HepG2 (cell line): ENCODE results near the gene COG5. TPM values are rescaled to one million over a fixed set of nuclear protein-coding genes. Genes with fewer than 3 reads are reported as not detected.

Experiments used
- ATAC-seq: fragments of 200-7000 bp; cut with Tn5 transposase; 3 replicates; pipeline ENCODE4 v1.9.1; 2020; ENCODE audit warnings: mild to moderate bottlenecking, moderate library complexity
- BruUV-seq: library from RNA; stranded (reverse); fragments of 400-500 nt; replicated peaks from 2 replicates; lab custom pipeline; 2021; lab: Mats Ljungman, UMichigan
- CTCF ChIA-PET: fragments of 300-600 bp; formaldehyde crosslinking; extraction: SDS; loops from one replicate; lab custom pipeline; 2021; ENCODE audit warnings: low total read pairs, inconsistent platforms, low intra/inter-chr PET ratio; lab: Yijun Ruan, JAX
- POLR2A ChIA-PET: fragments of 350-600 bp; sonication (Branson Sonifier 250); formaldehyde crosslinking; loops from one replicate; lab custom pipeline; 2020; ENCODE audit warnings: antibody characterized with exemption, inconsistent platforms; lab: Yijun Ruan, JAX
- DNase-seq: peaks from one replicate; pipeline ENCODE4 v3.0.0-alpha.2; 2015; ENCODE audit warnings: low spot score
- FAIRE-seq: peaks from 3 replicates; lab custom pipeline; 2011; peaks lifted over from hg19 to GRCh38; lab: Jason Lieb, UNC
- H2AFZ ChIP-seq: one replicate; pipeline ENCODE4 v1.6.1; 2011; ENCODE audit warnings: low read length, inconsistent platforms
- H3K27ac ChIP-seq: fragments of 300-600 bp; 3 replicates; pipeline ENCODE4 v1.8.0; 2011; ENCODE audit warnings: mixed run types, mild to moderate bottlenecking, mixed read lengths, low read length, inconsistent platforms; ENCODE audit not compliant: insufficient read depth; ENCODE audit errors: extremely low read length
- H3K27me3 ChIP-seq, 2 experiments: fragments of 200-600 bp in 1 of 2; 2 replicates in 1 of 2; 3 replicates in 1 of 2; pipeline versions ENCODE4 v1.6.0 to v1.8.0; 2011; ENCODE audit warnings: low read length in 2 of 2, mild to moderate bottlenecking in 2 of 2, moderate library complexity in 2 of 2, inconsistent platforms in 1 of 2; ENCODE audit not compliant: insufficient read depth in 2 of 2, control insufficient read depth in 1 of 2
- H3K36me3 ChIP-seq, 2 experiments: fragments of 200-600 bp in 1 of 2; replicated peaks in 1 of 2; 2 replicates in 1 of 2; 3 replicates in 1 of 2; pipeline versions ENCODE4 v1.5.1 to v1.8.0; 2011; ENCODE audit warnings: low read length in 2 of 2, inconsistent platforms in 1 of 2; ENCODE audit not compliant: insufficient read depth in 2 of 2, control insufficient read depth in 1 of 2
- H3K4me1 ChIP-seq: 2 replicates; pipeline ENCODE4 v1.5.1; 2012; ENCODE audit warnings: low read length, inconsistent platforms; ENCODE audit not compliant: insufficient read depth
- H3K4me2 ChIP-seq: 2 replicates; pipeline ENCODE4 v1.6.0; 2011; ENCODE audit warnings: low read depth, low read length, inconsistent platforms
- H3K4me3 ChIP-seq, 3 experiments: fragments of 200-600 bp in 1 of 3; sonication (generic), shearing (Covaris generic) in 1 of 3; replicated peaks in 1 of 3; 2 replicates each; pipeline ENCODE4 v1.5.1; 2011 to 2016; ENCODE audit warnings: low read length in 3 of 3, inconsistent platforms in 2 of 3, low read depth in 2 of 3, mild to moderate bottlenecking in 2 of 3, control low read depth in 1 of 3, mixed read lengths in 1 of 3; ENCODE audit not compliant: insufficient read depth in 1 of 3
- H3K79me2 ChIP-seq: one replicate; pipeline ENCODE4 v1.6.1; 2011; ENCODE audit warnings: low read length, inconsistent platforms; ENCODE audit not compliant: insufficient read depth
- H3K9ac ChIP-seq: 2 replicates; pipeline ENCODE4 v1.6.0; 2011; ENCODE audit warnings: mild to moderate bottlenecking, low read depth, low read length, inconsistent platforms; ENCODE audit not compliant: insufficient read depth
- H3K9me3 ChIP-seq: 2 replicates; pipeline ENCODE4 v1.5.1; 2012; ENCODE audit warnings: mild to moderate bottlenecking, low read length
- H4K20me1 ChIP-seq: 2 replicates; pipeline ENCODE4 v1.6.0; 2011; ENCODE audit warnings: inconsistent platforms, mild to moderate bottlenecking, low read length, moderate library complexity; ENCODE audit not compliant: insufficient read depth
- DNMT3B ChIP-seq: conservative IDR thresholded peaks from 2 replicates; pipeline ENCODE4 v1.6.1; 2016; ENCODE audit warnings: missing biosample characterization, control low read depth
- ERF ChIP-seq: IDR thresholded peaks from 2 replicates; pipeline ENCODE4 v1.6.1; 2018; ENCODE audit warnings: missing biosample characterization, missing genetic modification reagents
- HIVEP1 ChIP-seq: sonication (generic); formaldehyde crosslinking; IDR thresholded peaks from 2 replicates; pipeline ENCODE4 v1.4.0; 2020; ENCODE audit warnings: mild to moderate bottlenecking, missing genetic modification reagents
- IRX3 ChIP-seq: sonication (generic); formaldehyde crosslinking; IDR thresholded peaks from 2 replicates; pipeline ENCODE4 v1.8.1; 2023; ENCODE audit warnings: mild to moderate bottlenecking, low read depth, missing genetic modification reagents, borderline replicate concordance
- NCOA2 ChIP-seq: sonication (generic); formaldehyde crosslinking; IDR thresholded peaks from 2 replicates; pipeline ENCODE4 v1.8.0; 2022; ENCODE audit warnings: inconsistent platforms
- NFYB ChIP-seq: sonication (generic); formaldehyde crosslinking; IDR thresholded peaks from 2 replicates; pipeline ENCODE4 v1.4.0; 2020; ENCODE audit warnings: missing genetic modification reagents
- ZC3H4 ChIP-seq: sonication (generic); formaldehyde crosslinking; IDR thresholded peaks from 2 replicates; pipeline ENCODE4 v1.4.0; 2020; ENCODE audit warnings: missing genetic modification reagents, borderline replicate concordance
- ZNF10 ChIP-seq: sonication (generic); formaldehyde crosslinking; IDR thresholded peaks from 2 replicates; pipeline ENCODE4 v1.4.0; 2020; ENCODE audit warnings: mild to moderate bottlenecking, low read depth, missing genetic modification reagents, borderline replicate concordance
- ZNF207 ChIP-seq: fragments of 450-650 bp; IDR thresholded peaks from 2 replicates; pipeline ENCODE4 v1.6.1; 2016; ENCODE audit warnings: antibody characterized with exemption, borderline replicate concordance
- ZNF30 ChIP-seq: sonication (generic); formaldehyde crosslinking; IDR thresholded peaks from 2 replicates; pipeline ENCODE4 v1.5.0; 2020; ENCODE audit warnings: mild to moderate bottlenecking, missing genetic modification reagents
- ZNF484 ChIP-seq: sonication (generic); formaldehyde crosslinking; IDR thresholded peaks from 2 replicates; pipeline ENCODE4 v1.5.1; 2020; ENCODE audit warnings: mild to moderate bottlenecking, low read depth, missing genetic modification reagents, borderline replicate concordance
- ZNF549 ChIP-seq: sonication (generic); formaldehyde crosslinking; IDR thresholded peaks from 2 replicates; pipeline ENCODE4 v1.5.0; 2020; ENCODE audit warnings: missing genetic modification reagents
- ZSCAN30 ChIP-seq: sonication (generic); formaldehyde crosslinking; IDR thresholded peaks from 2 replicates; pipeline ENCODE4 v1.5.0; 2020; ENCODE audit warnings: mild to moderate bottlenecking, missing genetic modification reagents
- WGBS: methylation state at CpG from one replicate; pipeline ENCODE4 v1.1.6; 2017; ENCODE audit warnings: low lambda C conversion rate; 5-methylcytosine and 5-hydroxymethylcytosine counted together
- in situ Hi-C: cut with HindIII; loops from 2 replicates; pipeline ENCODE4 v1.10.0; 2017; ENCODE audit warnings: low pct_unique_long_range_greater_than_20kb; ENCODE audit not compliant: extremely low pct_ligation_motif_present
- intact Hi-C: fragments of 100-400 bp; cut with micrococcal nuclease; formaldehyde crosslinking; loops from one replicate; pipeline ENCODE4 v1.10.0; 2022; ENCODE audit not compliant: unreplicated experiment
- polyA plus RNA-seq, 8 experiments: library from polyadenylated mRNA; depleted of rRNA in 3 of 8; stranded (reverse) in 7 of 8; unstranded in 1 of 8; fragments of >200 nt; fragmentation: Illumina TruSeq in 4 of 8; extraction: Trizol in 4 of 8; gene quantifications; 2 replicates each; pipeline versions ENCODE4 v1.2.1 to v1.2.3, GENCODE V29; 2011 to 2016; ENCODE audit warnings: low read depth in 4 of 8, missing spikeins in 1 of 8, mixed read lengths in 1 of 8; ENCODE audit not compliant: insufficient read depth in 1 of 8
- total RNA-seq, 5 experiments: library from RNA; depleted of rRNA; stranded (reverse); fragments of >200 nt; fragmentation: Illumina TruSeq; extraction: Trizol; gene quantifications; 2 replicates each; pipeline ENCODE4 v1.2.3, GENCODE V29; 2016; ENCODE audit warnings: low read depth in 1 of 5
- TF ChIP-seq, protein P1 (sequence below): sonication (generic); formaldehyde crosslinking; IDR thresholded peaks from 2 replicates; pipeline ENCODE4 v1.8.0; 2023; ENCODE audit warnings: mild to moderate bottlenecking, missing genetic modification reagents
- TF ChIP-seq, protein P2 (sequence below): fragments of 450-650 bp; IDR thresholded peaks from 2 replicates; pipeline ENCODE4 v1.6.1; 2017; ENCODE audit warnings: mild to moderate bottlenecking
- TF ChIP-seq, protein P3 (sequence below): sonication (generic); formaldehyde crosslinking; IDR thresholded peaks from 2 replicates; pipeline ENCODE4 v1.5.0; 2020; ENCODE audit warnings: missing genetic modification reagents
- TF ChIP-seq, protein P4 (sequence below): sonication (generic); formaldehyde crosslinking; IDR thresholded peaks from 2 replicates; pipeline ENCODE4 v1.4.0; 2020; ENCODE audit warnings: mild to moderate bottlenecking, missing genetic modification reagents, borderline replicate concordance

Gene COG5
- total and polyA plus RNA-seq, 2 of the 13 experiments (the other 11 are each of a cell fraction or from before 2014, with no cell fraction given) = 20.4 to 31.3 TPM

DNA sequence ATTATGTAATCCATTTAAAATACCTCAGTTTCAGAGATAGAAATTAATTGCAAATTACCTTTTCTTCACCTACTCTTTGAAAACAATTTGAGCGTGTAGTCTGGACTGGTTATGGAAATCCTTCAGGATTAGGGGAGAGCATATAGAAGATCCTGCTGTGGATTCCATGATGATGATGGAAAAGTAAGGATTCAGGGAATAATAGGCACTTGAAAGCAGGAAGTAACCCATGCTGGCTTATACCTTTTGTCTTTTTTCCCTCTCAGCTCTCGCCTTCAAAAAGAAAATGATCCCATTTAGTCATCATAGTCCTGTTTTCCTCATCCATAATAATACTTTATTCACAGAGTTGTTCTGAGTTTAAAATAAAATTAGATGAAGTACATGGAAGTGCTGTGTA lies 390.5 kb downstream of the COG5 start:
- H3K4me1 ChIP-seq = peaks cover 7% of the 10 kb centered on the region
- FAIRE-seq = peak; percentile 28
- no peak overlapping the region for H3K27ac ChIP-seq
- no peak for ATAC-seq
- BruUV-seq = TSS peak; percentile 17
- H3K4me3 ChIP-seq = no peak overlapping the region
- no peaks in the 10 kb centered on the region for H3K27me3 ChIP-seq
- H3K9ac ChIP-seq = no peak overlapping the region
- DNase-seq = no peak
- H2AFZ ChIP-seq = no peak overlapping the region
- no peaks in the 10 kb centered on the region for H3K9me3 ChIP-seq
- H3K79me2 ChIP-seq = peaks cover 75% of the 10 kb centered on the region
- 96% methylated on average over 2 of the region's 2 CpGs for WGBS
- CTCF ChIA-PET = no interaction called here
- H3K36me3 ChIP-seq = 0 out of 5 replicates have a peak, but pooled peaks cover 0 to 7% of the 10 kb centered on the region in 2 experiments
- POLR2A ChIA-PET = no interaction called here
- intact Hi-C loops (no loop called here), in situ Hi-C loops (no loop called here)
- H3K4me2 ChIP-seq = no peak overlapping the region
- H4K20me1 ChIP-seq = peaks cover 69% of the 10 kb centered on the region
- TF ChIP-seq IRX3 (CRISPR knock-in tag) (no peak), ZNF207 (no peak), ZNF30 (CRISPR knock-in tag) (no peak), NCOA2 (CRISPR knock-in tag) (no peak), ZNF484 (CRISPR knock-in tag) (no peak), DNMT3B (CRISPR knock-in tag) (no peak), NFYB (CRISPR knock-in tag) (no peak), ERF (CRISPR knock-in tag) (no peak), ZSCAN30 (CRISPR knock-in tag) (no peak), ZC3H4 (CRISPR knock-in tag) (no peak), ZNF549 (CRISPR knock-in tag) (no peak), HIVEP1 (CRISPR knock-in tag) (no peak), ZNF10 (CRISPR knock-in tag) (no peak)
- TF ChIP-seq, protein P1, sequence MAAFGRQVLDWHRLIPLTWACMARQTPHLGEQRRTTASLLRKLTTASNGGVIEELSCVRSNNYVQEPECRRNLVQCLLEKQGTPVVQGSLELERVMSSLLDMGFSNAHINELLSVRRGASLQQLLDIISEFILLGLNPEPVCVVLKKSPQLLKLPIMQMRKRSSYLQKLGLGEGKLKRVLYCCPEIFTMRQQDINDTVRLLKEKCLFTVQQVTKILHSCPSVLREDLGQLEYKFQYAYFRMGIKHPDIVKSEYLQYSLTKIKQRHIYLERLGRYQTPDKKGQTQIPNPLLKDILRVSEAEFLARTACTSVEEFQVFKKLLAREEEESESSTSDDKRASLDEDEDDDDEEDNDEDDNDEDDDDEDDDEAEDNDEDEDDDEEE (CRISPR knock-in tag) = no peak
- TF ChIP-seq, protein P2, sequence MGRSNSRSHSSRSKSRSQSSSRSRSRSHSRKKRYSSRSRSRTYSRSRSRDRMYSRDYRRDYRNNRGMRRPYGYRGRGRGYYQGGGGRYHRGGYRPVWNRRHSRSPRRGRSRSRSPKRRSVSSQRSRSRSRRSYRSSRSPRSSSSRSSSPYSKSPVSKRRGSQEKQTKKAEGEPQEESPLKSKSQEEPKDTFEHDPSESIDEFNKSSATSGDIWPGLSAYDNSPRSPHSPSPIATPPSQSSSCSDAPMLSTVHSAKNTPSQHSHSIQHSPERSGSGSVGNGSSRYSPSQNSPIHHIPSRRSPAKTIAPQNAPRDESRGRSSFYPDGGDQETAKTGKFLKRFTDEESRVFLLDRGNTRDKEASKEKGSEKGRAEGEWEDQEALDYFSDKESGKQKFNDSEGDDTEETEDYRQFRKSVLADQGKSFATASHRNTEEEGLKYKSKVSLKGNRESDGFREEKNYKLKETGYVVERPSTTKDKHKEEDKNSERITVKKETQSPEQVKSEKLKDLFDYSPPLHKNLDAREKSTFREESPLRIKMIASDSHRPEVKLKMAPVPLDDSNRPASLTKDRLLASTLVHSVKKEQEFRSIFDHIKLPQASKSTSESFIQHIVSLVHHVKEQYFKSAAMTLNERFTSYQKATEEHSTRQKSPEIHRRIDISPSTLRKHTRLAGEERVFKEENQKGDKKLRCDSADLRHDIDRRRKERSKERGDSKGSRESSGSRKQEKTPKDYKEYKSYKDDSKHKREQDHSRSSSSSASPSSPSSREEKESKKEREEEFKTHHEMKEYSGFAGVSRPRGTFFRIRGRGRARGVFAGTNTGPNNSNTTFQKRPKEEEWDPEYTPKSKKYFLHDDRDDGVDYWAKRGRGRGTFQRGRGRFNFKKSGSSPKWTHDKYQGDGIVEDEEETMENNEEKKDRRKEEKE = no peak
- TF ChIP-seq, protein P3, sequence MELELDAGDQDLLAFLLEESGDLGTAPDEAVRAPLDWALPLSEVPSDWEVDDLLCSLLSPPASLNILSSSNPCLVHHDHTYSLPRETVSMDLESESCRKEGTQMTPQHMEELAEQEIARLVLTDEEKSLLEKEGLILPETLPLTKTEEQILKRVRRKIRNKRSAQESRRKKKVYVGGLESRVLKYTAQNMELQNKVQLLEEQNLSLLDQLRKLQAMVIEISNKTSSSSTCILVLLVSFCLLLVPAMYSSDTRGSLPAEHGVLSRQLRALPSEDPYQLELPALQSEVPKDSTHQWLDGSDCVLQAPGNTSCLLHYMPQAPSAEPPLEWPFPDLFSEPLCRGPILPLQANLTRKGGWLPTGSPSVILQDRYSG (CRISPR knock-in tag) = no peak
- TF ChIP-seq, protein P4, sequence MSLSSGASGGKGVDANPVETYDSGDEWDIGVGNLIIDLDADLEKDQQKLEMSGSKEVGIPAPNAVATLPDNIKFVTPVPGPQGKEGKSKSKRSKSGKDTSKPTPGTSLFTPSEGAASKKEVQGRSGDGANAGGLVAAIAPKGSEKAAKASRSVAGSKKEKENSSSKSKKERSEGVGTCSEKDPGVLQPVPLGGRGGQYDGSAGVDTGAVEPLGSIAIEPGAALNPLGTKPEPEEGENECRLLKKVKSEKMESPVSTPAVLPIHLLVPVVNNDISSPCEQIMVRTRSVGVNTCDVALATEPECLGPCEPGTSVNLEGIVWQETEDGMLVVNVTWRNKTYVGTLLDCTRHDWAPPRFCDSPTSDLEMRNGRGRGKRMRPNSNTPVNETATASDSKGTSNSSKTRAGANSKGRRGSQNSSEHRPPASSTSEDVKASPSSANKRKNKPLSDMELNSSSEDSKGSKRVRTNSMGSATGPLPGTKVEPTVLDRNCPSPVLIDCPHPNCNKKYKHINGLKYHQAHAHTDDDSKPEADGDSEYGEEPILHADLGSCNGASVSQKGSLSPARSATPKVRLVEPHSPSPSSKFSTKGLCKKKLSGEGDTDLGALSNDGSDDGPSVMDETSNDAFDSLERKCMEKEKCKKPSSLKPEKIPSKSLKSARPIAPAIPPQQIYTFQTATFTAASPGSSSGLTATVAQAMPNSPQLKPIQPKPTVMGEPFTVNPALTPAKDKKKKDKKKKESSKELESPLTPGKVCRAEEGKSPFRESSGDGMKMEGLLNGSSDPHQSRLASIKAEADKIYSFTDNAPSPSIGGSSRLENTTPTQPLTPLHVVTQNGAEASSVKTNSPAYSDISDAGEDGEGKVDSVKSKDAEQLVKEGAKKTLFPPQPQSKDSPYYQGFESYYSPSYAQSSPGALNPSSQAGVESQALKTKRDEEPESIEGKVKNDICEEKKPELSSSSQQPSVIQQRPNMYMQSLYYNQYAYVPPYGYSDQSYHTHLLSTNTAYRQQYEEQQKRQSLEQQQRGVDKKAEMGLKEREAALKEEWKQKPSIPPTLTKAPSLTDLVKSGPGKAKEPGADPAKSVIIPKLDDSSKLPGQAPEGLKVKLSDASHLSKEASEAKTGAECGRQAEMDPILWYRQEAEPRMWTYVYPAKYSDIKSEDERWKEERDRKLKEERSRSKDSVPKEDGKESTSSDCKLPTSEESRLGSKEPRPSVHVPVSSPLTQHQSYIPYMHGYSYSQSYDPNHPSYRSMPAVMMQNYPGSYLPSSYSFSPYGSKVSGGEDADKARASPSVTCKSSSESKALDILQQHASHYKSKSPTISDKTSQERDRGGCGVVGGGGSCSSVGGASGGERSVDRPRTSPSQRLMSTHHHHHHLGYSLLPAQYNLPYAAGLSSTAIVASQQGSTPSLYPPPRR (CRISPR knock-in tag) = no peak
